Upper lobe of left lung (tissue), 6 donors: ENCODE results near the gene GPATCH2. TPM values are rescaled to one million over a fixed set of nuclear protein-coding genes. Genes with fewer than 3 reads are reported as not detected.
A peak's percentile ranks its signal among the peaks of the same experiment; 100 is the strongest.

Experiments used
- ATAC-seq, 2 donors: fragments of 200-7000 bp; cut with Tn5 transposase; one replicate each; pipeline ENCODE4 v1.9.1; 2022; ENCODE audit warnings: mild to moderate bottlenecking in 2 of 2, moderate library complexity in 2 of 2; ENCODE audit not compliant: low FRiP score in 2 of 2
- DNase-seq, 2 donors: peaks; one replicate each; pipeline ENCODE4 v3.0.0-alpha.2; 2019 to 2020
- H3K27ac ChIP-seq, 4 donors: fragments of 200-600 bp; sonication (generic); one replicate each; pipeline ENCODE4 v1.5.1; 2016 to 2019
- H3K27me3 ChIP-seq, 4 donors: fragments of 200-600 bp; sonication (generic); one replicate each; pipeline ENCODE4 v1.5.1; 2017 to 2019
- H3K36me3 ChIP-seq, 4 donors: fragments of 200-600 bp; sonication (generic); one replicate each; pipeline ENCODE4 v1.5.1; 2016 to 2019
- H3K4me1 ChIP-seq, 4 donors: fragments of 200-600 bp; sonication (generic); one replicate each; pipeline ENCODE4 v1.5.1; 2018 to 2019
- H3K4me3 ChIP-seq, 4 donors: fragments of 200-600 bp; sonication (generic); one replicate each; pipeline ENCODE4 v1.5.1; 2017 to 2019; ENCODE audit warnings: mild to moderate bottlenecking in 2 of 4, moderate library complexity in 1 of 4
- H3K9me3 ChIP-seq, 4 donors: fragments of 200-600 bp; sonication (generic); one replicate each; pipeline ENCODE4 v1.5.1; 2018 to 2019
- EP300 ChIP-seq, 4 donors: sonication (generic); formaldehyde crosslinking; IDR thresholded peaks; one replicate each; pipeline ENCODE4 v1.5.1; 2017; ENCODE audit warnings: antibody characterized with exemption in 4 of 4, control low read depth in 2 of 4
- POLR2A ChIP-seq, 4 donors: fragments of 450-650 bp; IDR thresholded peaks; one replicate each; pipeline ENCODE4 v1.5.1; 2016 to 2017; ENCODE audit warnings: antibody characterized with exemption in 4 of 4, mild to moderate bottlenecking in 2 of 4
- POLR2AphosphoS5 ChIP-seq, 2 donors: sonication (generic); formaldehyde crosslinking; IDR thresholded peaks; one replicate each; pipeline ENCODE4 v1.5.1; 2017; ENCODE audit warnings: antibody characterized with exemption in 2 of 2
- WGBS, 2 donors: methylation state at CpG; one replicate each; pipeline ENCODE4 v1.1.5; 2017 to 2018; 5-methylcytosine and 5-hydroxymethylcytosine counted together
- total RNA-seq, 6 donors: library from RNA; depleted of rRNA in 4 of 6; stranded (reverse); fragments of >200 nt in 4 of 6; gene quantifications; one replicate each; pipeline versions ENCODE4 v1.1.0 to v1.2.1, GENCODE V29; 2016 to 2021
- TF ChIP-seq, protein P1 (sequence below), 6 experiments: fragments of 450-650 bp in 4 of 6; fragments of 200-600 bp in 2 of 6; sonication (generic) in 2 of 6; IDR thresholded peaks; one replicate each; pipeline ENCODE4 v1.5.1; 2016 to 2019; ENCODE audit warnings: antibody characterized with exemption in 6 of 6
- donor health status: DM: no; HTN: no; CAD: no; lungs with moderate emphysema.
- donor health status: DM: no; HTN: yes; CAD: no; lungs with severe emphysema.

GPATCH2 gene
- total RNA-seq, 6 donors from 2014 or later = 9.1 to 22.4 (median 15.1) TPM

DNA sequence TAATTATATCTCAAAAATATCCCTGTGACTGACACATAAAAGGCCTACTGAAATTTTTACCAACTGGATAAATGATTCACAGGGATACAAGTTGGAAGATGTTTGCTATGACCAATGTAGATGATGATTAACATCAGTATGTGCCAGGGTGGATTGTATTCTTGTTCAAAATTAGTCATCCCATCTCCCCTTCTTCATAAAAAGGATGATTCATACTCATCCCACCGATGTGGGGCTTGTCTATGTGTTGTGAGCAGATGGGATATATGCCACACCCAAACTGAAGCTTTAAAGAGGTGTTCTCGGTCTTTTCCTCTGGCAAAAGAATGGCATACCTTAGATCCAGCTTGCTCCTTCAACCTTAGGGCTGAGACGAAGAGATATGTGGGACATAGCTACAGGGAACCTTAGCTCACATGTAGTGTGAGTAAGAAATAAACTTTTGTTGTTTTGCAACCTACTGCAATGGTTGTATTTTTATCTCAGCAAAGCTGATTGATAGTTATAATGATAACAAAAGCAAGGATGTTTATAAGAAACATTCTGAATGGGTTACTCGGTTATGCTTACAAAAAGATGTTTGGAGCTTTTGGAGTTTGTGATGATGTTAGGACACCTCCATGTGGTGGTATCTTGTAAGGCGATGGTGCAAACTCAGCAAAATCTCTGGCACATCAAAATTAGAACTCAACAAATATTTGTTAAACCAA is 29.6 kb upstream of the GPATCH2 start:
- no peak for DNase-seq
- no peaks in the 10 kb centered on the region for H3K36me3 ChIP-seq
- 47 to 56% methylated on average over 5 of the region's 5 CpGs for WGBS, 2 donors
- H3K27me3 ChIP-seq = no peaks in the 10 kb centered on the region
- H3K9me3 ChIP-seq = no peaks in the 10 kb centered on the region
- no peaks in the 10 kb centered on the region for H3K4me1 ChIP-seq
- TF ChIP-seq EP300 (IDR thresholded peaks at IDR 0.05) (no peak), POLR2A (IDR thresholded peaks at IDR 0.05) (no peak), POLR2AphosphoS5 (IDR thresholded peaks at IDR 0.05) (no peak)
- TF ChIP-seq, protein P1, sequence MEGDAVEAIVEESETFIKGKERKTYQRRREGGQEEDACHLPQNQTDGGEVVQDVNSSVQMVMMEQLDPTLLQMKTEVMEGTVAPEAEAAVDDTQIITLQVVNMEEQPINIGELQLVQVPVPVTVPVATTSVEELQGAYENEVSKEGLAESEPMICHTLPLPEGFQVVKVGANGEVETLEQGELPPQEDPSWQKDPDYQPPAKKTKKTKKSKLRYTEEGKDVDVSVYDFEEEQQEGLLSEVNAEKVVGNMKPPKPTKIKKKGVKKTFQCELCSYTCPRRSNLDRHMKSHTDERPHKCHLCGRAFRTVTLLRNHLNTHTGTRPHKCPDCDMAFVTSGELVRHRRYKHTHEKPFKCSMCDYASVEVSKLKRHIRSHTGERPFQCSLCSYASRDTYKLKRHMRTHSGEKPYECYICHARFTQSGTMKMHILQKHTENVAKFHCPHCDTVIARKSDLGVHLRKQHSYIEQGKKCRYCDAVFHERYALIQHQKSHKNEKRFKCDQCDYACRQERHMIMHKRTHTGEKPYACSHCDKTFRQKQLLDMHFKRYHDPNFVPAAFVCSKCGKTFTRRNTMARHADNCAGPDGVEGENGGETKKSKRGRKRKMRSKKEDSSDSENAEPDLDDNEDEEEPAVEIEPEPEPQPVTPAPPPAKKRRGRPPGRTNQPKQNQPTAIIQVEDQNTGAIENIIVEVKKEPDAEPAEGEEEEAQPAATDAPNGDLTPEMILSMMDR (IDR thresholded peaks at IDR 0.05) = peak in 2 of 6 experiments; percentile 10 to 28
- H3K4me3 ChIP-seq = no peak overlapping the region
- peak in 1 of 2 donors; percentile 32 for ATAC-seq
- no peak overlapping the region for H3K27ac ChIP-seq

DNA sequence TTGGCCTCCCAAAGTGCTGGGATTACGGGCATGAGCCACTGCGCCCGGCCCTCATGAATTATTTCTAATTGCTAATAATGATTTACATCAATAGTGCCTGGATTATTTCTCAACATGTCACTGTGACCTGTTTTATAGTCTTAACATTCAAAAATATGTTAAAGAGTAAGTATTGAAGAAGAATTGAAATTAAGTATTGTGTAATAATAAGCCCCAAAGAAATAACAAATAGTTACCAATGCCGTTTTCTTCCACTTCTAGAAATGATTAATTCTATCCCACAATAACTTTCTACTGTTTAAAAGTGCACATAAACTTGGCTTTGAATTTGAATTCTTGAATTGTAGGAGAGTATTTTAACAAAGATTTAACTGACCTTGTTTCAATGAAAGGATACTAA is 19.8 kb upstream of the GPATCH2 start:
- no peaks in the 10 kb centered on the region for H3K9me3 ChIP-seq
- H3K4me3 ChIP-seq = no peak overlapping the region
- ATAC-seq = no peak
- WGBS, 2 donors = 93 to 96% methylated on average over 4 of the region's 4 CpGs
- no peaks in the 10 kb centered on the region for H3K4me1 ChIP-seq
- no peaks in the 10 kb centered on the region for H3K27me3 ChIP-seq
- no peaks in the 10 kb centered on the region for H3K36me3 ChIP-seq
- TF ChIP-seq POLR2AphosphoS5 (IDR thresholded peaks at IDR 0.05) = no peak
- TF ChIP-seq EP300 (IDR thresholded peaks at IDR 0.05) = no peak
- TF ChIP-seq, protein P1 (IDR thresholded peaks at IDR 0.05) = no peak
- TF ChIP-seq POLR2A (IDR thresholded peaks at IDR 0.05) = no peak
- H3K27ac ChIP-seq = no peak overlapping the region
- no peak for DNase-seq

DNA sequence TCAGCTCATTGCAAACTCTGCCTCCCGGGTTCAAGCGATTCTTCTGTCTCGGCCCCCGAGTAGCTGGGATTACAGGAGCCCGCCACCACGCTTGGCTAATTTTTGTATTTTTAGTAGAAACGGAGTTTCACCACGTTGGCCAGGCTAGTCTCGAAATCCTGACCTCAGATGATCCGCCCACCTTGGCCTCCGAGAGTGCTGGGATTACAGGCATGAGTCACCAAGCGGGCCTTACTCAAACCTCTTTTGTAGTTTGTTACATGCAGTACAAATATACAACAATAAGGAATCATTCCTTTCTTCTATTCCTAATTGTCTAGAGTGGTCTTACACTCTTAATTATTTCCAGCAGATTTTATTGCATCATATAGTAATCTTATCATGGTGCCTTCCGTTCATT is 16.9 kb upstream of the GPATCH2 start:
- no peak for TF ChIP-seq POLR2AphosphoS5 (IDR thresholded peaks at IDR 0.05)
- no peak for TF ChIP-seq EP300 (IDR thresholded peaks at IDR 0.05)
- TF ChIP-seq, protein P1 (IDR thresholded peaks at IDR 0.05) = no peak
- TF ChIP-seq POLR2A (IDR thresholded peaks at IDR 0.05) = no peak
- no peaks in the 10 kb centered on the region for H3K36me3 ChIP-seq
- H3K9me3 ChIP-seq = no peaks in the 10 kb centered on the region
- WGBS, 2 donors = 88 to 92% methylated on average over 12 to 13 of the region's 13 CpGs
- H3K27ac ChIP-seq = no peak overlapping the region
- no peaks in the 10 kb centered on the region for H3K27me3 ChIP-seq
- no peak overlapping the region for H3K4me3 ChIP-seq
- no peak for DNase-seq
- ATAC-seq = no peak
- H3K4me1 ChIP-seq = no peaks in the 10 kb centered on the region

DNA sequence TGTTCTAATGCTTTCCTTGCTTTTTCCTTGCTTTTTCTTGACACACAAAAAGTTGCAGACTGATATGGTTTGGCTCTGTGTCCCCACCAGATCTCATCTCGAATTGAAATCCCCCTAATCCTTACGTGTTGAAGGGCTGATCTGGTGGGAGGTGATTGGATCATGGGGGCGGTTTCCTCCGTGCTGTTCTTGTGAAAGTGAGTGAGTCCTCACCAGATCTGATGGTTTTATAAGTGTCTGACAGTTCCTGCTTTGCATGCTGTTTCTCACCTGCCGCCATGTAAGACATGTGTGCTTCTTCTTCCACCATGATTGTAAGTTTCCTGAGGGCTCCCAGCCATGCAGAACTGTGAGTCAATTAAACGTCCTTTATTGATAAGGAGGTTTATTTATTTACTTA is 11.6 kb upstream of the GPATCH2 start:
- H3K4me1 ChIP-seq = no peaks in the 10 kb centered on the region
- DNase-seq (no peak), ATAC-seq (no peak)
- no peaks in the 10 kb centered on the region for H3K36me3 ChIP-seq
- H3K4me3 ChIP-seq = no peak overlapping the region
- 55 to 67% methylated on average over 6 of the region's 6 CpGs for WGBS, 2 donors
- no peaks in the 10 kb centered on the region for H3K9me3 ChIP-seq
- no peaks in the 10 kb centered on the region for H3K27me3 ChIP-seq
- TF ChIP-seq, protein P1 (IDR thresholded peaks at IDR 0.05) = no peak
- no peak for TF ChIP-seq POLR2AphosphoS5 (IDR thresholded peaks at IDR 0.05)
- no peak for TF ChIP-seq EP300 (IDR thresholded peaks at IDR 0.05)
- TF ChIP-seq POLR2A (IDR thresholded peaks at IDR 0.05) = no peak
- no peak overlapping the region for H3K27ac ChIP-seq

DNA sequence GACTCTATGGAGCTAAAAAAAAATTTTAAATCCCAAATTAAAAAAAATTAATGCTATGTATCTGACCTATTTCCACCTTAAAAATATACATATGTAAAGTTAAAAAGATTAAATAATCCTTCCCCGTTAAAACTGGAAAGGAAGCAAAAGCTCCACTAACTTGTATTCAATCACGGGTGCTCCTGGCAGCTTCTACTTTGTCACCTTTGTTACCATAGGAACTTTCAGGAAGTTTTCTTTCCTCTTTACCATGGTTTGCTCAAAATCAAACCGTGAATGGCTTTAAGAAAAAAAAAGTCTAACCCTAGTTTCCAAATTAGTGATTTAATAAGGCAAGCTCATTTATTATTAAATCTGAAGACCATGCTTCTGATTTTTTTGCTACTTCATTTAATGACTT is 3.5 kb downstream of the GPATCH2 start:
- Histone ChIP-seq H3K27ac (no peak overlapping the region), H3K4me3 (no peak overlapping the region), H3K9me3 (no peaks in the 10 kb centered on the region), H3K36me3 (no peaks in the 10 kb centered on the region), H3K4me1 (peaks cover 15 to 40% (median 20%) of the 10 kb centered on the region in 4 donors), H3K27me3 (no peaks in the 10 kb centered on the region)
- TF ChIP-seq POLR2A (IDR thresholded peaks at IDR 0.05) (no peak), POLR2AphosphoS5 (IDR thresholded peaks at IDR 0.05) (no peak), EP300 (IDR thresholded peaks at IDR 0.05) (no peak)
- TF ChIP-seq, protein P1 (IDR thresholded peaks at IDR 0.05) = no peak
- no peak for ATAC-seq
- no peak for DNase-seq
- 4 to 12% methylated on average over 3 of the region's 3 CpGs for WGBS, 2 donors
